Activated naive CD8-positive, alpha-beta T cell treated with anti-CD3 and anti-CD28 coated beads for 36 hours (primary cell): ENCODE data around the gene SMAD3. TPM values are rescaled to one million over a fixed set of nuclear protein-coding genes. Genes with fewer than 3 reads are reported as not detected.
A peak's percentile ranks its signal among the peaks of the same experiment; 100 is the strongest.

Experiments used
- DNase-seq: peaks from one replicate; pipeline ENCODE4 v3.0.0; 2021
- H3K27ac Mint-ChIP-seq: one replicate; pipeline ENCODE4 v1.8.0; 2022; ENCODE audit warnings: mild to moderate bottlenecking, moderate library complexity, mixed read lengths
- H3K27me3 Mint-ChIP-seq: one replicate; pipeline ENCODE4 v1.8.0; 2022; ENCODE audit warnings: mild to moderate bottlenecking, mixed read lengths
- H3K36me3 Mint-ChIP-seq: one replicate; pipeline ENCODE4 v1.8.0; 2021; ENCODE audit warnings: mild to moderate bottlenecking, mixed read lengths
- H3K4me1 Mint-ChIP-seq: one replicate; pipeline ENCODE4 v1.8.0; 2021; ENCODE audit warnings: mixed read lengths
- H3K4me3 Mint-ChIP-seq: one replicate; pipeline ENCODE4 v1.8.0; 2022; ENCODE audit warnings: mild to moderate bottlenecking, moderate library complexity, mixed read lengths
- H3K9me3 Mint-ChIP-seq: one replicate; pipeline ENCODE4 v1.8.0; 2022; ENCODE audit warnings: mixed read lengths
- total RNA-seq, 2 experiments: library from RNA; stranded (reverse); gene quantifications; one replicate each; pipeline ENCODE4 v1.2.3, GENCODE V29; 2021

The SMAD3 gene
- total RNA-seq, 2 experiments from 2014 or later, result 15.7 to 16.4 TPM

GRCh38 chr15:67176195-67176971 lies 111.0 kb downstream of the SMAD3 start:
- Mint-ChIP-seq H3K4me3 (no peak overlapping the region), H3K27ac (no peak overlapping the region), H3K9me3 (no peaks in the 10 kb centered on the region), H3K27me3 (no peaks in the 10 kb centered on the region), H3K36me3 (peaks cover 17% of the 10 kb centered on the region), H3K4me1 (peaks cover 25% of the 10 kb centered on the region)
- no peak for DNase-seq

- no peak overlapping the region for H3K27ac Mint-ChIP-seq
- no peaks in the 10 kb centered on the region for H3K27me3 Mint-ChIP-seq
- peaks cover 25% of the 10 kb centered on the region for H3K4me1 Mint-ChIP-seq
- H3K9me3 Mint-ChIP-seq, result no peaks in the 10 kb centered on the region
- H3K36me3 Mint-ChIP-seq, result peaks cover 16% of the 10 kb centered on the region
- no peak overlapping the region for H3K4me3 Mint-ChIP-seq
- no peak for DNase-seq
These were observed 112.3 kb downstream of the SMAD3 start for GRCh38 chr15:67177752-67178151.

DNA sequence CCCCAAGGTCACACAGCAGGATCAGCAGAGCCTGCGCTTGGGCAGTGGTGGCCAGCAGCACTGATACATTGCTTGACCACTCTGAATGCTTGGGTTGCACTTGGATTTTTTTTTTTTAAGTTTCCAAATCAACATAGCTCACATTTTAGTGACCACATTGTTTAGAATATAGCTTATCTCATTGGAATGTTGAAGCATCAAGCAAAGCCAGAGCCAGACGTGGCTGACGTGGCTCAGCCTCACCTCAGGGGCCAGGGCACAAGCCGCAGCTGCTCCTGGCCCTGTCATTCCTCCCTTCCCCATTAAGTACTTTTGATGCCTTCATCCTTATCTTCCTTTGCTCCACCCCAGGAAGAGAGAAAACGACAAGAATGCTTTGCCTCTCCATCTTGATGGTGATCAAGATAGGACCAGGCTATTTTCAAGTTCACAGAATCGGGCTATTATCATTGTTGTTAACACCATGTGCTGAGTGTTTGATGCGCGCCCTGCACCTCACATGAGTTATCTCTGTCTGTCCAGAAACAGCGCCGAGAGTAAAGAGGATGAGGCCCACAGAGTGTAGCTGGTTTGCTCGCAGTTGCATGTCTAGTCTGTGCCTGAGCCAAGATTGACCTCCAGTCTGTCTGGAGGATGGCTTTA lies 113.3 kb downstream of the SMAD3 start:
- H3K4me3 Mint-ChIP-seq, result no peak overlapping the region
- no peaks in the 10 kb centered on the region for H3K9me3 Mint-ChIP-seq

GRCh38 chr15:67179411-67179995 lies 114.1 kb downstream of the SMAD3 start:
- H3K27me3 Mint-ChIP-seq, result no peaks in the 10 kb centered on the region
- peaks cover 11% of the 10 kb centered on the region for H3K36me3 Mint-ChIP-seq
- peaks cover 20% of the 10 kb centered on the region for H3K4me1 Mint-ChIP-seq
- H3K27ac Mint-ChIP-seq, result peak overlapping the region; percentile 3
- H3K9me3 Mint-ChIP-seq, result no peaks in the 10 kb centered on the region
- no peak overlapping the region for H3K4me3 Mint-ChIP-seq
- DNase-seq, result no peak

More for the DNA sequence above, 113.3 kb downstream of the SMAD3 start:
- H3K27ac Mint-ChIP-seq, result no peak overlapping the region
- H3K27me3 Mint-ChIP-seq, result no peaks in the 10 kb centered on the region
- H3K36me3 Mint-ChIP-seq, result peaks cover 12% of the 10 kb centered on the region
- no peak for DNase-seq
- peaks cover 25% of the 10 kb centered on the region for H3K4me1 Mint-ChIP-seq

GRCh38 chr15:67180035-67180434 lies 114.6 kb downstream of the SMAD3 start:
- H3K27me3 Mint-ChIP-seq, result no peaks in the 10 kb centered on the region
- peaks cover 8% of the 10 kb centered on the region for H3K36me3 Mint-ChIP-seq
- DNase-seq, result no peak

GRCh38 chr15:67180514-67181191 lies 115.3 kb downstream of the SMAD3 start:
- H3K4me1 Mint-ChIP-seq, result peaks cover 9% of the 10 kb centered on the region
- DNase-seq, result no peak
- no peaks in the 10 kb centered on the region for H3K27me3 Mint-ChIP-seq
- no peak overlapping the region for H3K27ac Mint-ChIP-seq
- no peak overlapping the region for H3K4me3 Mint-ChIP-seq
- no peaks in the 10 kb centered on the region for H3K9me3 Mint-ChIP-seq
- H3K36me3 Mint-ChIP-seq, result peaks cover 8% of the 10 kb centered on the region

More at GRCh38 chr15:67180035-67180434, 114.6 kb downstream of the SMAD3 start:
- Mint-ChIP-seq H3K27ac (peak overlapping the region; percentile 3), H3K4me1 (peaks cover 15% of the 10 kb centered on the region), H3K4me3 (no peak overlapping the region), H3K9me3 (no peaks in the 10 kb centered on the region)

DNA sequence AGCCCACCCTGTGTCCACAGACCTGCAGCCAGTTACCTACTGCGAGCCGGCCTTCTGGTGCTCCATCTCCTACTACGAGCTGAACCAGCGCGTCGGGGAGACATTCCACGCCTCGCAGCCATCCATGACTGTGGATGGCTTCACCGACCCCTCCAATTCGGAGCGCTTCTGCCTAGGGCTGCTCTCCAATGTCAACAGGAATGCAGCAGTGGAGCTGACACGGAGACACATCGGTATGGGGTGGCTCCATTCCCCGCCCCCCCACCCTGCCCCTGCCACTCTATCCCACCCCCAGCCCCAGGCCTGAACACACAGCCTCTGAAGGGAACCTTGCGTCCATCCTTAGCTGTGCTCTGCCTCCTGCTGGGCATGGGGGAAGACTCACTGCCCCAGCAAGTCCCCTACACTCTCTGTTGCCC lies 115.8 kb downstream of the SMAD3 start:
- DNase-seq, result no peak
- Mint-ChIP-seq H3K4me1 (peaks cover 4% of the 10 kb centered on the region), H3K4me3 (no peak overlapping the region), H3K36me3 (peaks cover 10% of the 10 kb centered on the region), H3K27ac (no peak overlapping the region), H3K27me3 (no peaks in the 10 kb centered on the region), H3K9me3 (no peaks in the 10 kb centered on the region)

GRCh38 chr15:67183443-67184169 lies 118.2 kb downstream of the SMAD3 start:
- H3K4me1 Mint-ChIP-seq, result no peaks in the 10 kb centered on the region
- peaks cover 9% of the 10 kb centered on the region for H3K36me3 Mint-ChIP-seq
- H3K27me3 Mint-ChIP-seq, result no peaks in the 10 kb centered on the region
- DNase-seq, result no peak
- H3K27ac Mint-ChIP-seq, result no peak overlapping the region
- H3K9me3 Mint-ChIP-seq, result no peaks in the 10 kb centered on the region
- no peak overlapping the region for H3K4me3 Mint-ChIP-seq

DNA sequence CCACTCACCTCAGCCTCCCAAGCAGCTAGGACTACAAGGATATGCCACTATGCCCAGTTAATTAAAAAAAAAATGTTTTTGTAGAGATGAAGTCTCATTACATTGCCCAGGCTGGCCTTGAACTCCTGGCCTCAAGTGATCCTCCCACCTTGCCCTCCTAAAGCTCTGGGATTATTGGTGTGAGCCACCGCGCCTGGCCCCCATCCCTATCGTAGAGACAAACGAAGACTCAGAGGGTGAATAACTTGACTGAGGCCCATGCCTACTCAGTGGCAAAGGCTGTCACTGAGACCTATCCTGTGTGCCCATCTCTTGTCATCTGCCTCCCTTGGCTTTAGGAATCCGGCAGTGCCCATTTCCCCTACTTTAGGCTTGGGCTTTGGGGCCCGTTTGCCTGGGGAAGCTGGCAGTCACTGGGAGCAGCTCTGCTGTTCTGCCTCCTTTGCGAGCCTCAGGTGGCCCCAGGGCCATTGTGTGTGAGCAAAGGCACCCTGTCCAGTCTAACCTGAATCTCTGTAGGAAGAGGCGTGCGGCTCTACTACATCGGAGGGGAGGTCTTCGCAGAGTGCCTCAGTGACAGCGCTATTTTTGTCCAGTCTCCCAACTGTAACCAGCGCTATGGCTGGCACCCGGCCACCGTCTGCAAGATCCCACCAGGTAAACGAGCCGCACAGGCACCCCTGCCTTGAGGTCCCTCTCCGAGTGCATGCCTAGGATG lies 119.0 kb downstream of the SMAD3 start:
- peaks cover 6% of the 10 kb centered on the region for H3K36me3 Mint-ChIP-seq
- H3K27ac Mint-ChIP-seq, result no peak overlapping the region
- DNase-seq, result no peak
- H3K4me3 Mint-ChIP-seq, result no peak overlapping the region
- H3K27me3 Mint-ChIP-seq, result no peaks in the 10 kb centered on the region
- H3K4me1 Mint-ChIP-seq, result no peaks in the 10 kb centered on the region
- H3K9me3 Mint-ChIP-seq, result no peaks in the 10 kb centered on the region

- peaks cover 8% of the 10 kb centered on the region for H3K36me3 Mint-ChIP-seq
- no peaks in the 10 kb centered on the region for H3K9me3 Mint-ChIP-seq
- peak overlapping the region; percentile 1 for H3K27ac Mint-ChIP-seq
- no peaks in the 10 kb centered on the region for H3K4me1 Mint-ChIP-seq
- no peak overlapping the region for H3K4me3 Mint-ChIP-seq
- no peaks in the 10 kb centered on the region for H3K27me3 Mint-ChIP-seq
- DNase-seq, result no peak
These were observed 119.6 kb downstream of the SMAD3 start for GRCh38 chr15:67185051-67185450.

DNA sequence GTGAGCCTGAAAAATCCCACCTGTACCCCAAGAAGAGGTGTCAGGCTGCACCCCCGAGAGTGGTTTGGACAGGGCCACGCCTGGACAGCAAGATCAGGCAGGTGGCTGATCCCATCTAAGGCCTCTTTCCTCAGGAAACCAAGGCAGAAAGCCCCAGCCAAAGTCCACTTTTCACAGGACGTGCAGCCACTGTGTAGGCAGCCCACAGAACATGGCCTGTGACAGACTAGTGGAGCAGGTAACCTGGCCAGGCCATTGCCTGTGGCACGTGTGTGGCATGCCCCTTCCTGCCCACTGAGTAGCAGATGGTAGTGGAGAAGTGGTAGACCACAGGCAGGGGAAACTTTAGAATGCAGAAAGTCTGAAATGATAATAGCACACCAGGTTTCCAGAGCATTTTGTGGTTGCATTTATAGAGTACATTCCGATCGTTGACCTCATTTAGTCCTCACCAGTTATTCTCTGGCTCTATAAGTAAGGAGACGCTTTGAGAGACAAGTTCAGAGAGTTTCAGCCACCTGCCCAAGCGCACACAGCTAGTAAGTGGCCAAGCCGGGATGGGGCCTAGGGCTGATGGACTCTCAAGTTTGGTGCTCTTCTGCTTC lies 120.3 kb downstream of the SMAD3 start:
- no peaks in the 10 kb centered on the region for H3K4me1 Mint-ChIP-seq
- peaks cover 11% of the 10 kb centered on the region for H3K36me3 Mint-ChIP-seq
- no peak overlapping the region for H3K27ac Mint-ChIP-seq
- DNase-seq, result peak; percentile 18
- no peak overlapping the region for H3K4me3 Mint-ChIP-seq
- no peaks in the 10 kb centered on the region for H3K27me3 Mint-ChIP-seq
- no peaks in the 10 kb centered on the region for H3K9me3 Mint-ChIP-seq

GRCh38 chr15:67186226-67186649 lies 120.8 kb downstream of the SMAD3 start:
- Mint-ChIP-seq H3K4me3 (no peak overlapping the region), H3K9me3 (no peaks in the 10 kb centered on the region), H3K27me3 (no peaks in the 10 kb centered on the region), H3K36me3 (peaks cover 12% of the 10 kb centered on the region), H3K27ac (no peak overlapping the region), H3K4me1 (no peaks in the 10 kb centered on the region)
- DNase-seq, result no peak

DNA sequence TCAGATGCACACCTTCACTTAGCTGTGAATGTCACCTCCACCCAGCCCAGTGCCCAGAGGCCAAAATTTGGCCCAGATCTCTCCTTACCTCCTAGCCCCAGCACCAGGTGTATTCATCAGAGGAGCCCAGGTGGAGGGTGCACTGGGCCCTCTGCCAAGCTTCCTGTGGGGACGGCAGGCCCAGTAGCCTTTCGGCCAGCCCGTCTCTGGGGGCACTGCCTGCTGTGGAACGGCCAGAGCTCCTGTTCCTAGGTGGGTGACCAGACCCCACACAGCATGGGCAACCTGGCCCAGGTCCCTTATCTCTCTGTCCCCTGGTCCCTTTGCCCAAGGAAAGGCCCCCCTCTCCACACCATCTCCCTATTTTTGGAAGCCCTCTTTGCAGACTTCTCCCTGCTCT lies 121.3 kb downstream of the SMAD3 start:
- H3K27me3 Mint-ChIP-seq, result no peaks in the 10 kb centered on the region
- no peak overlapping the region for H3K27ac Mint-ChIP-seq
- DNase-seq, result no peak
- H3K4me1 Mint-ChIP-seq, result no peaks in the 10 kb centered on the region
- H3K36me3 Mint-ChIP-seq, result peaks cover 12% of the 10 kb centered on the region
- no peak overlapping the region for H3K4me3 Mint-ChIP-seq
- H3K9me3 Mint-ChIP-seq, result no peaks in the 10 kb centered on the region
